HG02571 (cell line): ENCODE data around the gene CFAP45.
A peak's percentile ranks its signal among the peaks of the same experiment; 100 is the strongest.
"Not testable (repeated sequence)": the region's sequence is repeated elsewhere in the genome, so short reads cannot be mapped to it uniquely, and the experiment has no call there.

Experiments used
- ATAC-seq: cut with Tn5 transposase; IDR thresholded peaks from one replicate; pipeline ENCODE4 v1.9.1; 2021; ENCODE audit warnings: mild to moderate bottlenecking, moderate library complexity; ENCODE audit not compliant: unreplicated experiment

CFAP45 gene

DNA sequence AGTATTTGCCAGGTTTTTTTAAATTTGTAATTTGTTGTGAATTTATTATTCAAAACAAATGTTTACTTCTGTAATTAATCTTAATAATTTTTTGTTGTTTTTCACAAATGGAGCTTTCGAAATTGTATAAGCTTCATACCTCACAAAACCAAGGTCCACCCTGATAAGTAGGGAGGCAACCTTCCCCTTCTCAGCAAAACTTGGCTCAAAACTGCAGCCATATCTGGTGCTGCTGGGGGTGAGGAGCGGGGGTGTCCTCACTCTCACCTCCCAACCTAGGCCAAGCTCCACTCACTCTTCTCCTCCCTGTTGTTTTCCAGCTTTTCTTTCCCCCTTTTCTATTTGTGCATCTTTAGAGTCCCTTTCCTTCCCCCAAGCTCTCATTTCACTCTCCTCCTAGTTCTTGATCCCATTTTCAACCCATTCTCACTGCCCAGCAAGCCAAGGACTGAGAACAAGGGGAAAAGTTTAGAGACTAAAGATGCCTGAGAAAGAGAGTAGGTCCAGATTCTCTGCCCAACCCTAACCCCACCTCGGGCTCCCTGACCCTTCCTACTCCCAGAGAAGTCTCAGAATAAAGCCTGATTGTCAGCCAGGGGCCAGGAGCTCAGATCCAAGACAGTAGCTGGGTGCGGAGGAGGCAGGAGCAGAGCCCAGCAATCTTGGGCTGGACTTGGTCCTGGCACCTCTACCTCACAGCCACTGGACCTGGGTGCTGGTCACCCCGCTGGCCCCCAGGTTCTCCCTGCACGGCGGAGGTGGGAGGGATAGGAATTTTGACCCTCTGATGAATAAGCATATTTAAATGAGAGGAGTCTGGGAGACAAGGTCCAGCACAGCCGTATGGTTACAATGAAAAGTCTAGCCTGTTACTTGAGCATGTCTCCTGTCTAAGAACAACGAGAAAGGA, 8.3 kb upstream of the CFAP45 start:
- ATAC-seq, result no peak

DNA sequence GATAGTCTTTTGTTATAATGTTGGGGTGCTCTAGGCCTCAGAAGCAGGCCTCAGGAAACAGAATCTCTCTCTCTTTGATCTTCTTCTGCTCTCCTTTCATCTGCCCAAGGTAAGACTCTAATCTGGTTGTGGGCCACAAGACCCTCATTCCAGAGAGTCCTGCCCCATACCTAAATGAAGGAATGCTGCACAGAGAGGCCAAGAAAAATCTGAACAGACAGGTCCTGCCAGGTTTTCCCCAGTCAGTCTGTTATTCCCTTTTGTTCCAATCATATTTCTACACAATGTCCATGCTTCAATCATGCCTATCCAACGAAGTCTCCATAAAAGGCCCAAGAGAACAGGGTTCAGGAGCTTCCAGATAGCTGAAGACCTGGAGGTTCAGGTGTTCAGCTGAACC, 7.0 kb upstream of the CFAP45 start:
- ATAC-seq, result no peak

DNA sequence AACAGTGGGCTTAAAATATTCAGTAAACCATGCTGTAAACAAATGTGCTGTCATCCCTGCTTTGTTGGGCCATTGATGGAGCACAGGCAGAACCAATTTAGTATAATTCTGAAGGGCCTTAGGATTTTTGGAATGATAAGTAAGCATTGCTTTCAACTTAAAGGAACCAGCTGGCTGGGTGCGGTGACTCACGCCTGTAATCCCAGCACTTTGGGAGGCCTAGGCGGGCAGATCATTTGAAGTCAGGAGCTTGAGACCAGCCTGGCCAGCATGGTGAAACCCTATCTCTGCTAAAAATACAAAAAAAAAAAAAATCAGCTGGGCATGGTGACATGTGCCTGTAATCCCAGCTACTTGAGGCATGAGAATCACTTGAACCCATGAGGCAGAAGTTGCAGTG, 4.1 kb upstream of the CFAP45 start:
- ATAC-seq, result not testable (repeated sequence)

- ATAC-seq, result no peak
Measured at GRCh38 chr1:159902541-159902940, 2.6 kb upstream of the CFAP45 start.

DNA sequence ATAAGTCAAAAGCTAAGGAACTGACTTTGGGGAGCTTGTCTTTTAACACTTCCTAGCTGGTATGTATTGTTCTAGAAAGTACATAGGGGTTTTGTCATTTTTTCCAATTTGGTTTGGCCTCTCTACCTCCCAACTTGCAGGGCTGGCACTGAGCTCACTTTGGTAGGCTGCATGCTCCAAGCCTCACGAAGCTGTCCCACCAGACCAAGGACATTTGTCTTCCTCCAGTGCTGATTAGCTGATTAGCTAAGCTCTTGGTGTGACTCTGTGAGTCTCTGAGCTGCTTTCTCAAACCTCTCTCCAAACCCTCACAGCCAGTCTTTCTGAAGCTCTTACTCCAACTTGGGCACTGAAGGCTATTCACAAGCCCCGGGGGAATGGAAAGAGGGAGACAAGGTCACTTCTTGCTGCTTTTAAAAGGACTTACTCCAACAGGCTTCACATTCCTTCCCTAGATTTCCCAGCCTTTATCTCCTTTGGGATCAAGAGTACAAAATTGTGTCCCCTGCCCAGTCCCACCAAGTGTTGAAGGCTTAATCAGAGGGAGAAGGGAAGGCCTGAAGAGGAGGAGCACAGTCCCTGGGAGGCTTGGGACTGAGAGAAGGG, 893 bp upstream of the CFAP45 start:
- no peak for ATAC-seq

GRCh38 chr1:159899634-159900033, 331 bp downstream of the CFAP45 start:
- ATAC-seq, result not testable (repeated sequence)

- no peak for ATAC-seq
Measured at GRCh38 chr1:159898527-159898926, 1.4 kb downstream of the CFAP45 start.

DNA sequence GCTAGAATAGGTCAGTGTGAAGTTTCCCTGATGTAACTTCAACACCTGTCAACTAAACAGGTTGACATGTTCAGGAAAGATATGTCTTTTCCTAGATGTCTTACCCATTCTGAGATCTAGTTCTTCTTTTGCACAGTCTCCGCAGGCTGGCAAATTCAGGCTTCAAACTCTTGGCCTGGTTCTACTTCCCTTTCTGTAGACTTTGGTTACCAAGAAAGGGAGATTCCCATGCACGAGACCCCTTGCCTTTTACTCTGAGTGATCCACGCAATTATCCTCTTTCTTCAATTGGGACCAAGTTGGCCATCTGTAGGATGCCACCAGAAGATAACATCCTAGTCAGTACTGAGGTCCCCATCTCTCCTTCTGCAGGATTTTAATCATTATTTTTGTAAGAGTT, 2.0 kb downstream of the CFAP45 start:
- no peak for ATAC-seq

DNA sequence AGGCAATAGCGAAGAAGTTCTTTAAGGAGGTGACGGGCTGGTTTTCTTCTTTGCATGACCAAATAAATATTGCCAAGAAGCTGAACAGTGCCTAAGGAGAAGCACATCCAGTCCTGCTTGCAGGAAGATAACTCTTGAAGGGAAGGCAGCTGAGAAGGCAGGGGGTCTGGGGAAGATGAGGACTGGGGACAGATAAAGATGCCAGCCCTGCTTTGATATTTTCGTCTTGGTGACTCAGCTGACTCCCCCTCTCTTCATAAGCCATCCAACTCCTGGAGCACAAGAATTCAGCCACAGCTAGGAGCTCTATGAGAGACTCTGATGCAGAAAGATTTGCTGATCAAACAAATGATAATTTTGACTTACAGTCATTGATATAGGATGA, 3.4 kb downstream of the CFAP45 start:
- ATAC-seq, result no peak

GRCh38 chr1:159895836-159896545, 4.0 kb downstream of the CFAP45 start:
- no peak for ATAC-seq

- no peak for ATAC-seq
Measured at GRCh38 chr1:159895286-159895685, 4.7 kb downstream of the CFAP45 start.

DNA sequence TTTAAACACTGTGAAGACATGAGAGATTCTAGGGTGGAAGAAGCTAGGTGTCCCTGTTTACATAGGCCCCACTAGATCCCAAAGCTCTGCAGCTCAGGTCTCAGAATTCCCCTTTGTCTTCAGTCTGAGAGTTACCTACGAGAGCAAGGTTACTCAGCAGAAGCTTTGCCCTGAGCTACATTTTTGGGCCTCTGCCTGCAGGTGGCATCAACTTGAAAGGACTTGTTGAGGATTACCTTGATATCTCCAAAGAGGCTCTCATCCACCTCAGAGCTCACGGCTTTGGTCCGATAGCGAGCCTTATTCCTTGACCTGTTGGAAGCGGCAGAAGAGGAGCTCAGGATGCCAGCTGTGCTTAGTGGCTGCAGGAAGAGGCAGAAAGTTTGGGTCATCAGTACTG, 7.0 kb downstream of the CFAP45 start:
- ATAC-seq, result no peak

DNA sequence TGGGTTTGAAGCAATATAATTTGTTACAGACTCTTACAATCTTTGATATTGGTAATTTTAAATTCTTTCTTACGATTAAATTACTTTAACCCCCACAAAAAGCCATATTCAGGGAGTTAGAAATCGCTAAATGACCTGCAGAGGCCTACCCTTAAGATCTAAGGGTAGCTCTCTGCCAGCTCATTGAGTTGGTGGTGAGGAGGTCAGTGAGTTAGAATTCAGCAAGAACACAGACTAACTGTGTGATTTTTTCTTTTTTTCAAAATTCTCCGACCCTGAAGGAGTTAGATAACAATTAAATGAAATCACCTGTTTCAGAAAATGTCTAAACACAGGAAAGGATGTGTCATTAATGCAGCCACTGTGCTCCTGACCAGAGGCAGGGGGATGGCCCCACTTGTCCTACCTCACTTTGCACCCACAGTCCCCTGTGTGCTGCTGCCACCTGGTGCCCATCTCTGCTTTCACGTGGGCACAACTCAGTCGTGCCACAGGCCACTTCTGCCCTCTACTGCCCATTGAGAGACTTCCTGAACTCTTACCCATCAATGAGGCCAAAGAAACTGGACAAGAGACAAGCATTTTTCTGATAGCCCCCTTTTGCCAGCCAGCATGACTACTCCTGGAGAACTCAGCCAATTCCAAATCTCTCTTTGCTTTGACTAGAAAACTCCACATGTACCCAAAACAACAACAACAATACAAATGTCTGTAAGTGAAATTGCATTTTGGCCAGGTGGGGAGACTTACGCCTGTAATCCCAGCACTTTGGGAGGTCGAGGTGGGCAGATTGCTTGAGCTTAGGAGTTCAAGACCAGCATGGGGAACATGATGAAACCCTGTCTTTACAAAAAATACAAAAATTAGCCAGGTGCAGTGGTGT, 8.4 kb downstream of the CFAP45 start:
- ATAC-seq, result peak; percentile 71

DNA sequence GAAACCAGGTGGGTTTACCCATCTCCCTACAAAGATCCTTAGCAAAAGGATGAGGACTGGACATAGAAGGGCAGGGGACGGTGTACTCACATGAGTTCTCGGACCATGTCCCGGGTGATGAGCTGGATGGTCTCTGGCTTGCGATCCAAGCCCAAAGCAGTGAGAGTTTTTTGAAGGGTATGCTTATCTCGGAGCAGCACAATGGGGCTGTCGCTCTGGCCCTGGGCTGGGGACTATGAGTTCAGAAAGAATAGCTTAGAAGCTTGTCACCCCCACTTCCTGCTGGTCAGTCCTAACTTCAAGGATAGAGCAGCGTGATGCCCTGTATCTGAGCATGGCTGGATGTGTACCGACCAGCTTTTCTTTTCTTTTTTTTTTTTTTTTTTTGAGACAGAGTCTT, 9.6 kb downstream of the CFAP45 start:
- ATAC-seq, result no peak

GRCh38 chr1:159889821-159890252, 10.1 kb downstream of the CFAP45 start:
- peak; percentile 85 for ATAC-seq

GRCh38 chr1:159889202-159889601, 10.8 kb downstream of the CFAP45 start:
- ATAC-seq, result no peak

GRCh38 chr1:159884296-159884695, 15.7 kb downstream of the CFAP45 start:
- no peak for ATAC-seq

DNA sequence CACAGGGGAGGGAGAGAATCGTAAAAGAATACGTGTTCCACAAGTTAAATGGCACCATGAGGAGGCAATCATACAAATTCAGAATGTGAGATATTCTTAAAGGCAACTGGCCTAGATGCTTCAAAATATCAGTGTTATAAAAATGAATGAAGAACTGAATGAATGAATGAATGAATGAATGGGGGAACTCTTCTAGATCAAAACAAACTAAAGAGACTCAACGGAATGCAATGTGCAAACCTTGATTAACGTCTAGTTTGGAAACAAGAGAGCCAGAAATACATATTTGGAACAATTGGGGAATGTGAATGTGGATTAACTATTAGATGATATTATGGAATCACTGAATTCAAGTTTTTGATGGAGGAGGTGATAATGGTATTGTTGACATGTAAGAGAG, 16.8 kb downstream of the CFAP45 start:
- no peak for ATAC-seq

- ATAC-seq, result no peak
Measured at GRCh38 chr1:159882527-159882862, 17.5 kb downstream of the CFAP45 start.

DNA sequence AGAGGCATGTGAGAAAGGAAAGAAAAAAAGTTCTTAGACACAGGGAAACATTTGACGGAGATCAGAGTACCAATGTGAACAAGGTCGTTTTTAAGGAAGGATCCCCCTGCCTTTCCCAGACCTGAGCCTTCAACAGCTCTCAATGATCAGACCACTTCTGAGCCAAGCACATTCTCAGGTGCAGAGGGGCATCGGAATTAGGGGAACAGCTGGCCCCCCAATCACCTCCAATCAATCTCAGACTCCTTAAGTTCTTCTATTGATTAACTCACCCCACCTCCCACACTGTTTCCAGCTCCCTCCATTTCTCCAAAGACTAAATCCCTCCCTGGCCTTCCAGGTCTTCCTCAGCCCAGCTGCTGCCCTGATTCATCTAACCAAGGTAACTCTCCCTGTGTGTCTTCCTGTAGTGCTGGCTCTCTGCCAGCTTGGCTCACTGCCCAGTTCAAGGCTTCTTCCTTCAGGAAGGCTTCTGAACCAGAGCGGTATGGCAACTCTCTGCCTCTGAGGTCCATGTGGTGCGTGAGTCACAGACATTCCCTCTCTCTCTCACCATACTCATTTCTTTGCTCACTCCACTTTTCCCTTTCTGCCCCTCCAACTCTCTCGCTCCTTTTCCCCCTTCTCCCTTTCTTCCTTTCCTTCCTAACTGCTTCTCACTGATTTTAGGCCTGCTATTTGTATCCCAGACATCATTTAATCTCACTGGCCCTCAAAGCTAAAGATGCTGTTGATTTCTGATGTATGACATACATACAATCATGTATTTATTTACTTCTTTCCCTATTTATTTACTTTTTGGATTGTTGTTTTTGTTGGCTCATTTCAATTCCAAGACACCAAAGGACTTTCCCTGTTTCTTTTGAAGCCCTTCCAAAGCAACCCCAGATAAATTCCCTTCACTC, 18.1 kb downstream of the CFAP45 start:
- no peak for ATAC-seq
